Fibroblast of lung (primary cell): ENCODE results near the gene CCL7. TPM values are rescaled to one million over a fixed set of nuclear protein-coding genes. Genes with fewer than 3 reads are reported as not detected.

Source experiments
- DNase-seq, 2 donors: peaks; one replicate each; pipeline versions ENCODE4 v3.0.0 to v3.0.0-alpha.2; 2010; ENCODE audit warnings: low read depth in 2 of 2
- H2AFZ ChIP-seq: 2 replicates; pipeline ENCODE4 v1.5.1; 2012; ENCODE audit warnings: low read length, control low read depth, inconsistent platforms
- H3K27ac ChIP-seq: 2 replicates; pipeline ENCODE4 v1.5.1; 2011; ENCODE audit warnings: low read length, control low read depth; ENCODE audit not compliant: insufficient read depth
- H3K27me3 ChIP-seq: 2 replicates; pipeline ENCODE4 v1.5.1; 2011; ENCODE audit warnings: mild to moderate bottlenecking, low read length; ENCODE audit not compliant: control insufficient read depth, insufficient read depth
- H3K36me3 ChIP-seq: 2 replicates; pipeline ENCODE4 v1.5.1; 2011; ENCODE audit warnings: low read length; ENCODE audit not compliant: control insufficient read depth, insufficient read depth
- H3K4me1 ChIP-seq: 2 replicates; pipeline ENCODE4 v1.5.1; 2011; ENCODE audit warnings: low read length; ENCODE audit not compliant: control insufficient read depth, insufficient read depth; ENCODE audit errors: extremely low read depth
- H3K4me2 ChIP-seq: 2 replicates; pipeline ENCODE4 v1.5.1; 2011; ENCODE audit warnings: low read length, control low read depth; ENCODE audit not compliant: insufficient read depth; ENCODE audit errors: extremely low read depth
- H3K4me3 ChIP-seq, 4 experiments: fragments of 200-600 bp in 1 of 4; sonication (generic) in 1 of 4; replicated peaks in 1 of 4; 2 replicates each; pipeline ENCODE4 v1.5.1; 2011 to 2016; ENCODE audit warnings: low read length in 4 of 4, low read depth in 3 of 4, mild to moderate bottlenecking in 3 of 4, control low read depth in 2 of 4, inconsistent platforms in 1 of 4, mixed read lengths in 1 of 4; ENCODE audit not compliant: insufficient read depth in 1 of 4; ENCODE audit errors: control extremely low read depth in 1 of 4
- H3K79me2 ChIP-seq: 2 replicates; pipeline ENCODE4 v1.5.1; 2012; ENCODE audit warnings: mild to moderate bottlenecking, low read length, inconsistent platforms; ENCODE audit not compliant: control insufficient read depth, insufficient read depth
- H3K9ac ChIP-seq: 2 replicates; pipeline ENCODE4 v1.5.1; 2011; ENCODE audit warnings: mild to moderate bottlenecking, low read length, control low read depth; ENCODE audit not compliant: insufficient read depth
- H3K9me3 ChIP-seq: 2 replicates; pipeline ENCODE4 v1.5.1; 2012; ENCODE audit warnings: low read depth, low read length; ENCODE audit not compliant: control insufficient read depth, insufficient read depth
- H4K20me1 ChIP-seq: 2 replicates; pipeline ENCODE4 v1.5.1; 2011; ENCODE audit warnings: low read length; ENCODE audit not compliant: control insufficient read depth, insufficient read depth; ENCODE audit errors: extremely low read depth
- EZH2 ChIP-seq: IDR thresholded peaks from 2 replicates; pipeline ENCODE4 v1.5.1; 2012; ENCODE audit warnings: low read length, control low read depth, mild to moderate bottlenecking; ENCODE audit errors: missing control alignments
- polyA plus RNA-seq, 2 donors: library from polyadenylated mRNA; depleted of rRNA in 1 of 2; stranded (reverse) in 1 of 2; unstranded in 1 of 2; fragments of >200 nt; gene quantifications; 2 replicates each; pipeline ENCODE4 v1.2.1, GENCODE V29; 2011 to 2012; ENCODE audit warnings: missing spikeins in 1 of 2
- total RNA-seq: library from RNA; depleted of rRNA; stranded (reverse); fragments of >200 nt; gene quantifications from 2 replicates; pipeline ENCODE4 v1.2.1, GENCODE V29; 2014
- TF ChIP-seq, protein P1 (sequence below), 2 donors: IDR thresholded peaks in 1 of 2; conservative IDR thresholded peaks in 1 of 2; 1 replicate in 1 of 2; 2 replicates in 1 of 2; pipeline ENCODE4 v1.5.1; 2011 to 2012; ENCODE audit warnings: low read length in 2 of 2, control low read depth in 1 of 2, inconsistent platforms in 1 of 2, low read depth in 1 of 2, mild to moderate bottlenecking in 1 of 2

CCL7 gene
- total and polyA plus RNA-seq, 2 donors (not counting 1 experiment from before 2014, with no cell fraction given) = 0.33 to 0.81 TPM

GRCh38 chr17:34301986-34302385 is 32.0 kb downstream of the CCL7 start:
- no peaks in the 10 kb centered on the region for H3K27me3 ChIP-seq
- no peak overlapping the region for H2AFZ ChIP-seq
- H3K9ac ChIP-seq = no peak overlapping the region
- H3K9me3 ChIP-seq = no peaks in the 10 kb centered on the region
- H3K27ac ChIP-seq = no peak overlapping the region
- H4K20me1 ChIP-seq = no peaks in the 10 kb centered on the region
- peaks cover 13% of the 10 kb centered on the region for H3K4me1 ChIP-seq
- no peaks in the 10 kb centered on the region for H3K79me2 ChIP-seq
- TF ChIP-seq EZH2 = no peak
- TF ChIP-seq, protein P1, sequence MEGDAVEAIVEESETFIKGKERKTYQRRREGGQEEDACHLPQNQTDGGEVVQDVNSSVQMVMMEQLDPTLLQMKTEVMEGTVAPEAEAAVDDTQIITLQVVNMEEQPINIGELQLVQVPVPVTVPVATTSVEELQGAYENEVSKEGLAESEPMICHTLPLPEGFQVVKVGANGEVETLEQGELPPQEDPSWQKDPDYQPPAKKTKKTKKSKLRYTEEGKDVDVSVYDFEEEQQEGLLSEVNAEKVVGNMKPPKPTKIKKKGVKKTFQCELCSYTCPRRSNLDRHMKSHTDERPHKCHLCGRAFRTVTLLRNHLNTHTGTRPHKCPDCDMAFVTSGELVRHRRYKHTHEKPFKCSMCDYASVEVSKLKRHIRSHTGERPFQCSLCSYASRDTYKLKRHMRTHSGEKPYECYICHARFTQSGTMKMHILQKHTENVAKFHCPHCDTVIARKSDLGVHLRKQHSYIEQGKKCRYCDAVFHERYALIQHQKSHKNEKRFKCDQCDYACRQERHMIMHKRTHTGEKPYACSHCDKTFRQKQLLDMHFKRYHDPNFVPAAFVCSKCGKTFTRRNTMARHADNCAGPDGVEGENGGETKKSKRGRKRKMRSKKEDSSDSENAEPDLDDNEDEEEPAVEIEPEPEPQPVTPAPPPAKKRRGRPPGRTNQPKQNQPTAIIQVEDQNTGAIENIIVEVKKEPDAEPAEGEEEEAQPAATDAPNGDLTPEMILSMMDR (conservative IDR thresholded peaks at IDR 0.05 in 1 of 2, IDR thresholded peaks at IDR 0.05 in 1 of 2; ENCODE audit: low read depth in 1 of 2, low read length in 2 of 2) = no peak
- no peak overlapping the region for H3K4me2 ChIP-seq
- no peaks in the 10 kb centered on the region for H3K36me3 ChIP-seq
- no peak for DNase-seq
- H3K4me3 ChIP-seq = no peak overlapping the region

DNA sequence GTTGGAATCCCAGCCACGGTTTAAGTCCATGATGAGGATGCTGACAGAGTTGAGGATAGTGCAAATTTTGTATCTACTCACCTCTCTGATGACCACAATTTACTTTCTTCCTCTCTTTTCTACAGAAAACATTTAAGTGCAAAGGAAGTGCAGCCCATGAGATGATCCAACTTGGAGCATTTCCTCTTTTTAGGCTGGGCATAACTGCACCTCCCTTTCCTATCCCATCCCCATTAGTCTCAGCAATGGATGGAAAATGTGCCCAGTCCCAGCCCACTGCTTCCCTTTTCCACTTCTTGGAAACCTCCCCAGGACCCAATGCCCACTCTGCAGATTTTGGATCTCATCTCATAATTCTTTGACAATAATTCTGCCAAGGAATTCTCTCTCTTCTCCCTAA is 32.6 kb downstream of the CCL7 start:
- TF ChIP-seq EZH2 = no peak
- TF ChIP-seq, protein P1 (conservative IDR thresholded peaks at IDR 0.05 in 1 of 2, IDR thresholded peaks at IDR 0.05 in 1 of 2; ENCODE audit: low read depth in 1 of 2, low read length in 2 of 2) = no peak

DNA sequence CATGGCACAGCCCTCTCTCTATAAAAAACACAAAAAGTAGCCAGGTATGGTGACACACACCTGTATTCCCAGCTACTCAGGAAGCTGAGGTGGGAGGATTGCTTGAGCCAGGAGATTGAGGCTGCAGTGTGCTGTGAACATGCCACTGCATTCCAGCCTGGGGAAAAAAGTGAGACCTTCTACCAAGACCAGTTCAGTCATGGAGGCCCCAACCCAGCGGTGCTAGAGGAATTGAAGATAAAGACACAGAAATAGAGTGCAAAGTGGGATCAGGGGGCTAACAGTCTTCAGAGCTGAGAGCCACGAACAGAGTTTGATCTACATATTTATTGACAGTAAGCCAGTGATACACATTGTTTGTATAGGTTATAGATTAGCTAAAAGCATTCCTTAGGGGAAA is 33.6 kb downstream of the CCL7 start:
- peaks cover 17% of the 10 kb centered on the region for H3K4me1 ChIP-seq
- H3K27me3 ChIP-seq = no peaks in the 10 kb centered on the region
- H3K9ac ChIP-seq = no peak overlapping the region
- no peaks in the 10 kb centered on the region for H3K36me3 ChIP-seq
- H3K27ac ChIP-seq = no peak overlapping the region
- no peak overlapping the region for H3K4me3 ChIP-seq
- DNase-seq = no peak
- H3K9me3 ChIP-seq = no peaks in the 10 kb centered on the region
- H3K79me2 ChIP-seq = no peaks in the 10 kb centered on the region
- no peak overlapping the region for H2AFZ ChIP-seq
- H3K4me2 ChIP-seq = no peak overlapping the region
- H4K20me1 ChIP-seq = no peaks in the 10 kb centered on the region
- TF ChIP-seq EZH2 = no peak
- TF ChIP-seq, protein P1 (conservative IDR thresholded peaks at IDR 0.05 in 1 of 2, IDR thresholded peaks at IDR 0.05 in 1 of 2; ENCODE audit: low read depth in 1 of 2, low read length in 2 of 2) = no peak

More for the DNA sequence above, 32.6 kb downstream of the CCL7 start:
- Histone ChIP-seq H3K4me1 (peaks cover 16% of the 10 kb centered on the region), H3K79me2 (no peaks in the 10 kb centered on the region), H3K9ac (no peak overlapping the region), H3K4me3 (no peak overlapping the region), H3K27me3 (no peaks in the 10 kb centered on the region), H3K9me3 (no peaks in the 10 kb centered on the region), H2AFZ (no peak overlapping the region), H3K27ac (no peak overlapping the region), H4K20me1 (no peaks in the 10 kb centered on the region), H3K36me3 (no peaks in the 10 kb centered on the region), H3K4me2 (no peak overlapping the region)
- no peak for DNase-seq
